Type B pancreatic cell (in vitro differentiated cells): ENCODE measurements around the gene DEPDC5. TPM values are rescaled to one million over a fixed set of nuclear protein-coding genes. Genes with fewer than 3 reads are reported as not detected.

Experiments used
- DNase-seq: peaks from one replicate; pipeline ENCODE4 v3.0.0; 2021; ENCODE audit warnings: mixed read lengths; ENCODE audit not compliant: unreplicated experiment; ENCODE audit errors: extremely low spot score
- H3K27ac Mint-ChIP-seq: 2 replicates; pipeline ENCODE4 v1.8.0; 2021; ENCODE audit warnings: mild to moderate bottlenecking, mixed read lengths
- H3K27me3 Mint-ChIP-seq: 2 replicates; pipeline ENCODE4 v1.8.0; 2021; ENCODE audit warnings: mixed read lengths
- H3K36me3 Mint-ChIP-seq: 2 replicates; pipeline ENCODE4 v1.8.0; 2021; ENCODE audit warnings: mixed read lengths
- H3K4me1 Mint-ChIP-seq: one replicate; pipeline ENCODE4 v1.8.0; 2021; ENCODE audit warnings: mixed read lengths; ENCODE audit not compliant: unreplicated experiment
- H3K4me3 Mint-ChIP-seq: 2 replicates; pipeline ENCODE4 v1.8.0; 2021; ENCODE audit warnings: mild to moderate bottlenecking, mixed read lengths
- H3K9me3 Mint-ChIP-seq: 2 replicates; pipeline ENCODE4 v1.8.0; 2021; ENCODE audit warnings: mixed read lengths
- total RNA-seq: library from RNA; stranded (reverse); gene quantifications from 2 replicates; pipeline ENCODE4 v1.2.1, GENCODE V29; 2021; ENCODE audit warnings: low replicate concordance
- TF ChIP-seq, protein P1 (sequence below): fragments of 200-600 bp; sonication (generic); conservative IDR thresholded peaks from 2 replicates; pipeline ENCODE4 v1.5.0; 2021; ENCODE audit warnings: antibody characterized with exemption, mild to moderate bottlenecking

Gene DEPDC5
- total RNA-seq, 1 donor from 2014 or later = 40.6 TPM

GRCh38 chr22:31922534-31922933 is 168.7 kb downstream of the DEPDC5 start:
- Mint-ChIP-seq H3K27ac (no peak overlapping the region), H3K27me3 (no peaks in the 10 kb centered on the region), H3K4me1 (peaks cover 19% of the 10 kb centered on the region), H3K4me3 (no peak overlapping the region), H3K36me3 (no peaks in the 10 kb centered on the region), H3K9me3 (no peaks in the 10 kb centered on the region)
- DNase-seq = no peak
- TF ChIP-seq, protein P1, sequence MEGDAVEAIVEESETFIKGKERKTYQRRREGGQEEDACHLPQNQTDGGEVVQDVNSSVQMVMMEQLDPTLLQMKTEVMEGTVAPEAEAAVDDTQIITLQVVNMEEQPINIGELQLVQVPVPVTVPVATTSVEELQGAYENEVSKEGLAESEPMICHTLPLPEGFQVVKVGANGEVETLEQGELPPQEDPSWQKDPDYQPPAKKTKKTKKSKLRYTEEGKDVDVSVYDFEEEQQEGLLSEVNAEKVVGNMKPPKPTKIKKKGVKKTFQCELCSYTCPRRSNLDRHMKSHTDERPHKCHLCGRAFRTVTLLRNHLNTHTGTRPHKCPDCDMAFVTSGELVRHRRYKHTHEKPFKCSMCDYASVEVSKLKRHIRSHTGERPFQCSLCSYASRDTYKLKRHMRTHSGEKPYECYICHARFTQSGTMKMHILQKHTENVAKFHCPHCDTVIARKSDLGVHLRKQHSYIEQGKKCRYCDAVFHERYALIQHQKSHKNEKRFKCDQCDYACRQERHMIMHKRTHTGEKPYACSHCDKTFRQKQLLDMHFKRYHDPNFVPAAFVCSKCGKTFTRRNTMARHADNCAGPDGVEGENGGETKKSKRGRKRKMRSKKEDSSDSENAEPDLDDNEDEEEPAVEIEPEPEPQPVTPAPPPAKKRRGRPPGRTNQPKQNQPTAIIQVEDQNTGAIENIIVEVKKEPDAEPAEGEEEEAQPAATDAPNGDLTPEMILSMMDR = no peak

- H3K9me3 Mint-ChIP-seq = no peaks in the 10 kb centered on the region
- no peaks in the 10 kb centered on the region for H3K27me3 Mint-ChIP-seq
- H3K4me3 Mint-ChIP-seq = no peak overlapping the region
- TF ChIP-seq, protein P1 = no peak
- peaks cover 19% of the 10 kb centered on the region for H3K4me1 Mint-ChIP-seq
- DNase-seq = no peak
- H3K36me3 Mint-ChIP-seq = no peaks in the 10 kb centered on the region
- H3K27ac Mint-ChIP-seq = no peak overlapping the region
Measured at GRCh38 chr22:31923136-31923535, 169.3 kb downstream of the DEPDC5 start.

- TF ChIP-seq, protein P1 = no peak
- peaks cover 20% of the 10 kb centered on the region for H3K4me1 Mint-ChIP-seq
- no peak for DNase-seq
- no peak overlapping the region for H3K4me3 Mint-ChIP-seq
- no peak overlapping the region for H3K27ac Mint-ChIP-seq
- H3K36me3 Mint-ChIP-seq = no peaks in the 10 kb centered on the region
- no peaks in the 10 kb centered on the region for H3K9me3 Mint-ChIP-seq
- no peaks in the 10 kb centered on the region for H3K27me3 Mint-ChIP-seq
Measured at GRCh38 chr22:31923747-31924146, 169.9 kb downstream of the DEPDC5 start.

GRCh38 chr22:31925056-31925455 is 171.2 kb downstream of the DEPDC5 start:
- TF ChIP-seq, protein P1 = no peak
- no peak overlapping the region for H3K27ac Mint-ChIP-seq
- DNase-seq = no peak
- no peaks in the 10 kb centered on the region for H3K27me3 Mint-ChIP-seq
- H3K4me1 Mint-ChIP-seq = peaks cover 30% of the 10 kb centered on the region
- no peaks in the 10 kb centered on the region for H3K36me3 Mint-ChIP-seq
- H3K4me3 Mint-ChIP-seq = no peak overlapping the region
- no peaks in the 10 kb centered on the region for H3K9me3 Mint-ChIP-seq

DNA sequence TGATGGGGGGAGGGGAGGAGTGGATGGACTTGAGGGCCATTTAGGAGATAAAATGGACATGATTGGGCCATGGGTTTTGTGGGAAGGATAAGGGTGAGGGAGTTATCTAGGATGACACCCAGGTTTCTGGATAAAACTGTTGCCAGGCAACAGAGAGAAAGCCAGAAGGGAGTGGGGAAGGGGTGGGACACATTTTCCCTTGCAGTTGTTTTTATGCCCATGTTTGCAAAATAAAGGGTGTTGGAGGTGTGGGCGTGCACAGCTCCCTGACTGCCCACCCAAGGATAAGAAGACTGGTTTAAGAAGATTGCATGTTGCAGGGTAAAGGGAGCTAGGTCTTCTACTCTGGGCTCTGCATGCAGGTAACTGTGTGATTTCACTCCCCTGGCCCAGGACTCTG is 172.2 kb downstream of the DEPDC5 start:
- TF ChIP-seq, protein P1 = no peak
- Mint-ChIP-seq H3K36me3 (no peaks in the 10 kb centered on the region), H3K4me3 (no peak overlapping the region), H3K9me3 (no peaks in the 10 kb centered on the region), H3K27ac (no peak overlapping the region), H3K27me3 (no peaks in the 10 kb centered on the region), H3K4me1 (peaks cover 30% of the 10 kb centered on the region)
- DNase-seq = no peak

- Mint-ChIP-seq H3K36me3 (no peaks in the 10 kb centered on the region), H3K4me1 (peaks cover 30% of the 10 kb centered on the region), H3K4me3 (no peak overlapping the region), H3K27me3 (no peaks in the 10 kb centered on the region), H3K9me3 (no peaks in the 10 kb centered on the region), H3K27ac (no peak overlapping the region)
- no peak for DNase-seq
- TF ChIP-seq, protein P1 = no peak
Measured at GRCh38 chr22:31926969-31927368, 173.2 kb downstream of the DEPDC5 start.
